ENCODE data around the gene CSPG5.

The CSPG5 gene

GRCh38 chr3:47578691-47579632 lies at the start of gene CSPG5:
Gene CSPG5 (minus strand): TSS chr3:47578865. CDS start chr3:47578693, 172 bp downstream.
- no peak for DNase-seq (ENCODE audit: low read depth)

DNA sequence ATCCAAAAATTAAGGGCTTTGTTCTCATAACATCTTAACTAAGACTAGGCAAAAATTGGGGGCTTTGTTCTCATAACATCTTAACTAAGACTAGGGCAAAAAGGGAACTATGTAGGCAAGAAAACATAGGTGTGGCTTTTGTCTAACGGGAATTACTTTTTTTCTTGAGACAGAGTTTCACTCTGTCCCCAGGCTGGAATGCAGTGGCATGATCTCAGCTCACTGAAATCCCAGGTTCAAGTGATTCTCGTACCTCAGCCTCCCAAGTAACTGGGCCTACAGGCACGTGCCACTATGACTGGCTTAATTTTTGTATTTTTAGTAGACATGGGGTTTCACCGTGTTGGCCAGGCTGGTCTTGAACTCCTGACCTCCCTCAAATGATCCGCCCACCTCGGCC lies 49.8 kb upstream of the CSPG5 start:
- DNase-seq (ENCODE audit: low read depth): no peak

- no peak for DNase-seq (ENCODE audit: low read depth)
Observed at GRCh38 chr3:47622671-47623461, 44.2 kb upstream of the CSPG5 start.

DNA sequence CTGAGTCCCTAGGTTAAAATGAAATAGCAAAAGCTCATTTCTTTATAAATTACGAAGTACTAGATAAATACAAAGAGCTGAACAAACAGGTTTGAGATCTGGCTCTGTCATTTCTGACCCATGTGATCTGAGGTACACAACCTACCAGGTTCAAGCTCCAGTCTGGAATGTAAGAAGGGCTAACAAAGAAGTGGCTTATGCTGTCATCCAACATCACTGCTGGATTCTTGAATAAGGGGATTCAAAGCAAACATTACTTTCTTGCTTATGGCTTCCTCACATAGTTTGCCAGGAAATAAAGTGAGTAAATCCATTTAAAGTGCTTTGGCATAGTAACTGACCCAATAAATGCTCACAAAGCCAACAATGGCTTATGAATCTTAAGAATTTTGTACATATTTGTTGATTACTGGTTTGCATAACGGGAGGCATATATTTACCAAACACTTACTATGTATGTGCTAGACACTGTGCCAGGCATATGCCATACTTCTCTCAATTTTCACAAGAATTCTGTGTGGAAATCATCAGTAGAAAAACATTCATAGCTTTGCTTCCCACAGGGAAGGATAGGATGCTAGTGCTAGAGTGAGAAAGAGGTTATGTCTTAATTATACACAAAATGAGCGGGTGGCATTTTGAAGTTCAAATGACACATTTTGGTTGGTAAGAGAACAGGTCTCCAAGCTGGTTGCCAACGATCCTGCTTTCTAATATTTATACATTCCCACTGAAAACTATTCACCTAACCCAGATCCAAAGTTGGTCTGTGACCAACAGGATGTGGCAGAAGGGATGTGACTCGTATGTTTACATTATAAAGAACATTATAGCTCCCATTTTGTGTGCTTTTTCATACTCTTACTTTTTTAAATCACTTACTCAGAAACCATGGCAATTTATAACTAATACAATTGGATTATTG lies 38.7 kb upstream of the CSPG5 start:
- no peak for DNase-seq (ENCODE audit: low read depth)

DNA sequence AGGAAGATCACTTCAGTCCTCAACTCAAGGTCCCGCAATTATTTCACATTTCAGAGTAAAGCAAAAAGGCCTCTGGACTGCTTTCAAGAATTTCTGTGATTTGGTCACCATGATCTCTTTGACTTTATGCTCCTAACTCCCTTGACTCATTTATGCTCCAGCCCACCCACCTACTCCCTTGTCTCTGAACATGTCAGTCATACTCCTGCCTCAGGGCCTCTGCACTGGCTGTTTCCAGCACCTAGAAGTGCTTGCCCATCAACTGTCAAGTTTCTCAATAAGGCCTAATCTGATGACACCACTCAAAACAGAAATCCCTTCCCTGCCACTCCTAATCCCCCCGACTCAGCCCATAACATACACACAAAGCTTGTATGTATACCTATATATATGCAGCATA lies 36.1 kb upstream of the CSPG5 start:
- DNase-seq (ENCODE audit: low read depth): no peak

- DNase-seq (ENCODE audit: low read depth): no peak
Observed at GRCh38 chr3:47613722-47614121, 35.1 kb upstream of the CSPG5 start.

GRCh38 chr3:47612879-47613278 lies 34.2 kb upstream of the CSPG5 start:
- no peak for DNase-seq (ENCODE audit: low read depth)

DNA sequence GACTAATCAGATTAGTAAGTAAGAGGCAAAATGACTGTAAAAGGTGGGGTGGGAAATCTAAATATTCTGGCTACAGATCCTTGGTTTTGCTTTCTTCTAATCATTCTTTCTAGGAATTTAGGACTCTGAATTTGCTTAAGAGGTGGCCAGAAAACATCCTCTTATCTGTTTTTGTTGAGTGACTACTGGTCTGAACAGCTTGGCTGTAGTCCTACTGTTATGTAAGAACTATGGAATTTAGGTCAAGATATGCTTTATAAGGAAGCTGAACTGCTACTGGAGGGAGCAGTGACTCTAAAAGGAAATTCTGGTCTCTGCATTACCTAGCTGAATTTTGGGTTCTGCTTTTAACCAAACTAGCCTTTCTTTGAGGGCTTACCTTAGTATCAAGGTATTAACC lies 33.5 kb upstream of the CSPG5 start:
- DNase-seq (ENCODE audit: low read depth): no peak

DNA sequence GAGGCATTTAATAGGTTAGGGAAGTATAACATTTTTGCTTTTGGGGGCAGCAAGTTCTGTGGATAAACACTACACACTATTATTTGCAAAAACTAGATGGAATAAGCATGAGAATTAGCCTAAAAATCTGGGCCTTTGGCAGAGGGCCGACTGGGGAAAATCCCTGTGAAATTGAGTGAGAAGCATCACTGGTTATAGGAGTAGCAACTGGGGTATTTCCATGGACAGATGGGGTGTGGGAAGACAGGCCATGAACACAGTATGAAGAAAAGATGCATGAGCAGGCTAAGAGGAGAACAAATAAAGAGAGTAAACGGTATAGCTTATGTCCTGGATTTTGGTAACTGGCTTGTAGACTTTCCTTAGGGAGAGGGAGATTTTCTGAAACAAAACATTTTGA lies 32.9 kb upstream of the CSPG5 start:
- DNase-seq (ENCODE audit: low read depth): no peak

- DNase-seq (ENCODE audit: low read depth): no peak
Observed at GRCh38 chr3:47610583-47610982, 31.9 kb upstream of the CSPG5 start.

GRCh38 chr3:47607335-47607734 lies 28.7 kb upstream of the CSPG5 start:
- no peak for DNase-seq (ENCODE audit: low read depth)

- DNase-seq (ENCODE audit: low read depth): no peak
Observed at GRCh38 chr3:47606165-47606564, 27.5 kb upstream of the CSPG5 start.

DNA sequence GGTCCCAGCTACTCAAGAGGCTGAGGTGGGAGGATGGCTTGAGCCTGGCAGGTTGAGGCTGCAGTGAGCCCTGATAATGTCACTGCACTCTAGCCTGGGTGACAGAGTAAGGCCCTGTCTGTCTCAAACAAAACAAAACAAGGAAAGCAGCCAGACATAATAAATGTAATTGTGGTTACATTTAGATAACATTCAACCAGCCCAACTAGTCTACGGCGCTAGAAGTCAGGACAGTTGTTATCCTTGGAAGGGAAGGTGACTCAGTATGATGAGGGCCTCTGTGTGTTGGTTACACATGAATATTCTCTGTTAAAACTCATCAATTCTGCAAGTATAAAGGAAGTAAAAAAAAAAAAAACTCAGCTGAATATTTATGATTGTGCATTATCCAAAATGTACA lies 27.0 kb upstream of the CSPG5 start:
- no peak for DNase-seq (ENCODE audit: low read depth)

DNA sequence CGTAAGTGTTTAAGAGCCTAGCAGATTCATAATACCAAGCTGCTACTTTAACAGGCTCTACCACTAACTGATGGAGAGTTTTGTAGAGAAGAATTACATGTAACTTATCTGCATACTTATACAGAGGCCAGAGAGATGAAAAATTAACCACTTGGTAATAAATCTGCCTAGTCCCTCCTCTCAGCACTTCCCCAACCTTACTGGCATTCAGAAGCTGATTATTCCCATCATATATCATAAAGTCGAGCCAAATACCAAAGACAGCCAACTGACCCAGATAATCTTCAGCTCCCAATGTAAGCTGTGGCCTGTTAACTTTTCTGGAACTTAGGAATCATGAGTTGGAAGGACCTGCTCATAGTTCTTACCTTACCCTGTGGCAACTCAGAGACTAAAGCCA lies 25.5 kb upstream of the CSPG5 start:
- DNase-seq (ENCODE audit: low read depth): no peak

DNA sequence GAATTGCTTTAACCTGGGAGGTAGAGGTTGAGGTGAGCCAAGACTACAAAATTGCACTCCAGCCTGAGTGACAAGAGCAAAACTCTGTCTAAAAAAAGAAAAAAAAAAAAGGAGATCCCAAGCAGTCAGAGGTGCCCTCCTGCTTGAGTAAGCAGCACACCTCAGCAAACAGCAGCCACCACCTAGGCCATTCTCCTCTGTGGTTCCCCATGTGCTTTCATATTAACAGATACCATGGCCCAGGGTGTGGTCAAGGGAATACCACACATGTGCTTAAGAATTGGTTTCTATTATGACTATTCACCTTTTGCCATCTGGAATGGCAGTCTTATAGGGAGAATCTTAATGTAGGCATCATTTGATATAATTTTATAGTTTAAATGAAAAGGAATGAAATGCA lies 24.7 kb upstream of the CSPG5 start:
- no peak for DNase-seq (ENCODE audit: low read depth)

DNA sequence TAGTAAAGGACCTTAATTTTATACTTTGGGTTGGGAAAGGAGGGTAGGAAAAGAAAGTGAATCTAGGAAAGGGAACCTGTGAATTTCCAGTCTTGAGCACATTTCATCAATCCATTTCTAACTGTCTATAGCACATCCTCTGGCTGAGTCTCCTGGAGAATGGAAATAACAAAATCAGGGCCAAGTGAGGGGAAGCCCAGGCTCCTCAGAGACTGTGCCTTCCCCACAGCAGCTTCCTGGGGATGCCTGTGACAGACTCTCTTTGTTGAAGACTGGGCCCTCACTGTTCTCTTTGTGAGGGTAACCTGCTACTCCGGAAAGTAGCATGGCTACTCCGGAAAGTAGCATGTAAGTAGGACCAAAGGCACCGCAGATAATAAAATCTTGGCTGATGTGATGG lies 22.6 kb upstream of the CSPG5 start:
- no peak for DNase-seq (ENCODE audit: low read depth)

DNA sequence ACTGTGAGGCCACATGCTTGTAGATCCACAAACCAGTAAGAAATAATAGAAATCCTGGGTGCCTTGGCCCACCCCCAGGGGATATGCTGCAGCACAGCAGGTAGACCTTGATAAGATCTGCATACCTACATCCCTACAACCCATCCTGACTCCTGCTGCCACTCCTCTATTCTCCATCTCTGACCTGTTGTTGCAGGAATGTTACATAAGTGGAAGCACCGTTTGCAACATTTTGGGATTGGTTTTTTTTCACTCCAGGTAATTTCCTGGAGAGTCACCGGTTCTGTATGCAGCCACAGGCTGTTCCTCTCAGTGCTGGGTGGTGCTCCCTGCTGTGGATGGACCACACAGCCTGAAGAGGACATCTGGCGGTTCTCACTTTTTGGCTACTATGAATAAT lies 16.1 kb upstream of the CSPG5 start:
- DNase-seq (ENCODE audit: low read depth): no peak

- no peak for DNase-seq (ENCODE audit: low read depth)
Observed at GRCh38 chr3:47592066-47592795, 13.6 kb upstream of the CSPG5 start.

- no peak for DNase-seq (ENCODE audit: low read depth)
Observed at GRCh38 chr3:47590216-47590615, 11.6 kb upstream of the CSPG5 start.

GRCh38 chr3:47588587-47588986 lies 9.9 kb upstream of the CSPG5 start:
- no peak for DNase-seq (ENCODE audit: low read depth)

DNA sequence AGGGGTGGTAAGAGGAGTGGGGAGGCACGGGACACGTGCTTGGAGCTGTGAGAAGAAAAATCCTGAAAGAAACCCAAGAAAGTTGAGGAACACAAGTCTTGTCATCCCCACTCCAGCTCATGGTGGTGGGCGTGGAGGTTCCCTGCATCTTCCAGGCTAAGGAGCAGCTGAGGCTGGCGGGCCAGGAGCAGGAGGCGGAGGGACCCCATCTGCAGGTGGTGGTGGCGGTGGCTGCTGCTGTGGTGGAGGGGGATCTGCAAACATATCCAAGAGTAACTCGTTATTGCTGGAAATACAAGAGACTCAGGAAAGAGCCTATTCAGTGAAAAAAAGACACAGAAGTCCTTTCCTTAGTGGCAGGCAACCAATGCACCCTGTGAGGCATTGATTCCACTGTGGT lies 9.4 kb upstream of the CSPG5 start:
- DNase-seq (ENCODE audit: low read depth): no peak
